ENCODE measurements around the gene MS4A5.
"Not testable (repeated sequence)": the region's sequence is repeated elsewhere in the genome, so short reads cannot be mapped to it uniquely, and the experiment has no call there.

The MS4A5 gene, protein sequence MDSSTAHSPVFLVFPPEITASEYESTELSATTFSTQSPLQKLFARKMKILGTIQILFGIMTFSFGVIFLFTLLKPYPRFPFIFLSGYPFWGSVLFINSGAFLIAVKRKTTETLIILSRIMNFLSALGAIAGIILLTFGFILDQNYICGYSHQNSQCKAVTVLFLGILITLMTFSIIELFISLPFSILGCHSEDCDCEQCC

GRCh38 chr11:60429272-60429671 lies at the start of gene MS4A5:
Gene MS4A5 (plus strand): TSS chr11:60429572. CDS start chr11:60429675, 103 bp downstream.
- no peak for DNase-seq

GRCh38 chr11:60389279-60389910 lies 40.0 kb upstream of the MS4A5 start:
- no peak for DNase-seq

GRCh38 chr11:60390419-60390818 lies 39.0 kb upstream of the MS4A5 start:
- DNase-seq: no peak

- no peak for DNase-seq
These were observed 37.0 kb upstream of the MS4A5 start for GRCh38 chr11:60392361-60392760.

DNA sequence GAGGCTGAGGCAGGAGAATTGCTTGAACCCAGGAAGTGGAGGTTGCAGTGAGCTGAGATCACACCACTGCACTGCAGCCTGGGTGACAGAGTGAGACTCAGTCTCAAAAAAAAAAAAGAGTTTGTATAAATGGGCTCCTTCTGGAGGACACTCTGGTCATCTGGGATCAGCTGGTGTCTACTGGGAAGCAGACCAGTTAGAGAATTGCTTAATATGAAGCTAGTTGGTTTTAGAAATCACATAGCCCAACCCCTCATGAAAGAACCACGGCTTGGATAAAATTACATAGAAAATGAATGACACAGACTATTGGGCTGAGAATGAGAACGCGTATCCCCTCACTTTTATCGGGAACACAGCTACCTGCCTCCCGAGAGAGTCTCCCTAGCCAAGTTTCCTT lies 36.4 kb upstream of the MS4A5 start:
- no peak for DNase-seq

GRCh38 chr11:60394666-60395380 lies 34.5 kb upstream of the MS4A5 start:
- no peak for DNase-seq

- no peak for DNase-seq
These were observed 33.0 kb upstream of the MS4A5 start, which contains the start of gene MS4A14 for GRCh38 chr11:60396382-60396781. Gene MS4A14 (plus strand): TSS chr11:60396459. CDS start chr11:60396579, 120 bp downstream.

DNA sequence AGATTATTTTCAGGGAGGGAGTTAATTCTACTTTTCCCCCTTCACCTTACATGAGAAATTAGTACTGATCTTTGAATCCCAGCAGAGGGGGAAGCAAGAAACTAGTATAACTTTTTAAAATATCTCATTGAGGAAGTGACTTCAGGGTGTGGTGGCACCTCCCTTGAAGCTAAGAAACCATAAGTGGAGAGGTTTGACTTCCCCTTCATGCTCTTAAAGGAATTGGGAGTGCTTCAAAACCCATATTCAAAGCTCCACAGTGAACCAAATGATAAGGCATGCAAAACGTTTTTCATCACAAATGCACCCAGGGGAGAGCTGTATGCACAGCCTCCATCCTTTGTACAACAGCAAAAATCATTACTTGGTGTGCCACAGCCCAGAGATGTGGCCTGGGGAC lies 32.6 kb upstream of the MS4A5 start:
- DNase-seq: no peak

DNA sequence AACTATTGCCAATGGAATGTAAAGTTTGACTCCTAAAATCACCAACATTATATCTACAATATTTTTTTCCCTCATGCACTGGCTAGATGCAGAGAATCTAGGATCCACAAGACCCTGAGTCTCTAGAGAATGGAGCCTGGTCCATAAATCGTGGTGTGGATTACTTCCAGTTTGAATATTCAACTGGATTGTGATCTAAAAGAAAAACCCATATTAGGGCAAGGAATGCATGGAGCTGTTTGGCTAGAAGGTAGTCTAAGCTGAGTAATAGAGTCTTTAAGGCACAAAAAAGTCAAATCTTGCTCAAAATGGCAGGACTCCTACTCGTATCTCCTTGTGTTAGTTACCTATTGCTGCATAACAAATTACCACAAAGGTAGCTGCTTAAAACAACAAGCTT lies 9.4 kb upstream of the MS4A5 start:
- DNase-seq: no peak

GRCh38 chr11:60422609-60423008 lies 6.8 kb upstream of the MS4A5 start:
- no peak for DNase-seq

DNA sequence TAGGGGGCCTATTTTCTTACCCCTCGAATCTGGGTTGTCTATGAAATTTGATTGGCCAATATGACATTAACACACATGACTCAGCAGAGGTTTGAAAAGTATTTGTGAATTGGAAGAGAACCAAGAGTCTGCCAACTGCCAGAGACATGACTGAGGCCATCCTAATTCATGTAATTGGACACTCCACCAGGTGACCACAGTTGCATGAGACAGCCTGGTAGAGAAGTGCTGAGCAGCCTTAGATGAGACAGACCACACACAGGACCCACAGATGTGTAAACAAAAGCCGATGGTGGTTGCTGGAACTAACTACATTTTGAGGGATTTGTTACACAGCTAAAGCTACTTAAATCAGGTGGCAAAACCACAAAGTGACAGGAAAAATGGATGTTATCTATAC lies 855 bp upstream of the MS4A5 start:
- no peak for DNase-seq

DNA sequence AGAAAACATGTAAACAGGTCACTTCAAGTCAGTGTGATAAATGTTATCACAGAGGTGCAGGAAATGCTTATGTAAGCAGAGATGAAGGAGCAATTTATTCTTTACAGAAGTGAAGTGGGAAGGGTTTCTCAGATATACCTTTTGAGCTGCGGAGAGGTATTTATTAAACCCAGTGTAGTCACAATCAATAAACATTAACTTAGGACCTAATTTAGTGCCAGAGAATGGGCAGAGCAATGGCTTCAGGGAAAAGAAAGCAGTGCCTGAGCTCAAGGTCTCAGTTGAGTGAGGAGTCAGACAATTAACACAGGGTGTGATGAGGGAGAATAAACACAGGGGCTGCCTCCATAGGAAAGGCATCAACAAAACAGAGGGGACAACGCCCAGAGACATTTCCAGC lies 1.9 kb downstream of the MS4A5 start:
- no peak for DNase-seq

GRCh38 chr11:60433401-60433800 lies 4.0 kb downstream of the MS4A5 start:
- no peak for DNase-seq

DNA sequence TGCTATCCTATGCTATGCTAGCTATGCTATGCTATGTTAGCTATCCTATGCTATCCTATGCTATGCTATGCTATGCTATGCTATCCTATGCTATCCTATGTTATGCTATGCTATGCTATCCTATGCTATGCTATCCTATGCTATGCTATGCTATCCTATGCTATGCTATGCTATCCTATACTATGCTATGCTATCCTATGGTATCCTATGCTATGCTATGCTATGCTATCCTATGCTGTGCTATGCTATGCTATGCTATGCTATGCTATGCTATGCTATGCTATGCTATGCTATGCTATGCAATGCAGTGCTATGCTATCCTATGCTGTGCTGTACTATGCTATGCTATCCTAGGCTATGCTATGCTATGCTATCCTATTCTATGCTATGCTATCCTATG lies 17.7 kb downstream of the MS4A5 start:
- DNase-seq: no peak

DNA sequence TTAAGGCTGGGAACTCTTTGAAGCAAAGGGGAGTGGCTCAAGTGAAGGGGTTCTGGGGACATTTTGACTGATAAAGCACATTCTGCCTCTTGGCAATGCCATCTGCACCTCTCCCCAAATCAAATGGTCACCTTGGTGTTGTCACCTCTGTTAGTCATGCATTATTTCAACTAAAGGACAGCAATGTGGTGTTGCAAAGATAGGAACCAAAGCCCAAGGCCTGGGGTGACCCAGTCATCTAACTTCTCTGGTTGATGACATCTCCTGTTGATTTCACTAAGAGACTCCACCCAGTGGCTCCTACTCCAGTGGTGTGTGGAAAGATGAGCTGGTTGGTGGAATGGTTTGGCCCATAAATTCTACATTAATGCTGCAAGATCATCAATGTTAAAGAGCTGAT lies 18.5 kb downstream of the MS4A5 start:
- DNase-seq: no peak

DNA sequence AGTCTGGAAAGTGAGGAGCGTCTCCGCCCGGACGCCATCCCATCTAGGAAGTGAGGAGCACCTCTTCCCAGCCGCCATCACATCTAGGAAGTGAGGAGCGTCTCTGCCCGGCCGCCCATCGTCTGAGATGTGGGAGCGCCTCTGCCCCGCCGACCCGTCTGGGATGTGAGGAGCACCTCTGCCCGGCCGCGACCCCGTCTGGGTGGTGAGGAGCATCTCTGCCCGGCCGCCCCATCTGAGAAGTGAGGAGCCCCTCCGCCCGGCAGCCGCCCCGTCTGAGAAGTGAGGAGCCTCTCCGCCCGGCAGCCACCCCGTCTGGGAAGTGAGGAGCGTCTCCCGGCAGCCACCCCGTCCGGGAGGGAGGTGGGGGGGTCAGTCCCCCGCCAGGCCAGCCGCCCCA lies 21.8 kb downstream of the MS4A5 start:
- not testable (repeated sequence) for DNase-seq

GRCh38 chr11:60454212-60454611 lies 24.8 kb downstream of the MS4A5 start:
- no peak for DNase-seq

- no peak for DNase-seq
These were observed 26.2 kb downstream of the MS4A5 start, which contains the start of gene MS4A1 for GRCh38 chr11:60455531-60456042. Gene MS4A1 (plus strand): TSS chr11:60455847. CDS start chr11:60462375, 6,528 bp downstream.

DNA sequence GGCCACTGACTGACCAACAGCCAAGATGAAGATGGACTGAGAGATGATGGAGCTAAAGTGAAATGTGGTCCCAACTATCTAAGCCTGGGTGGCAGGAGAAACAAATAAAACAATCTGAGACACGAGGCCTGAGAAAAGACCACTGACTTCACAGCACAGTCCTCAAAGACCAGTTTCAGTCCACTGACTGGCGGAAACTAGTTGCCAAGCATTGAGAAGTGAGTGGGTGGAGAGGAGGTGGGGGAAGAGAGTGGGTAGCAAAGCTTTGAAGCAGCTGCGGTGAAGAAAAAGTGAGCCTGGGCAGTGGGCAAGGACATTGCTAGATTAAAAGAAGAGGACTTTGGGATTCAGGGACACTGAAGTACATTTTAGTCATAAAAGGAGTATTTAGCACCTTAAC lies 28.2 kb downstream of the MS4A5 start:
- no peak for DNase-seq

- DNase-seq: no peak
These were observed 30.0 kb downstream of the MS4A5 start for GRCh38 chr11:60459345-60459744.

- DNase-seq: no peak
These were observed 39.5 kb downstream of the MS4A5 start for GRCh38 chr11:60468829-60469228.

GRCh38 chr11:60469723-60470122 lies 40.4 kb downstream of the MS4A5 start:
- no peak for DNase-seq

GRCh38 chr11:60477035-60477445 lies 47.7 kb downstream of the MS4A5 start:
- DNase-seq: no peak

DNA sequence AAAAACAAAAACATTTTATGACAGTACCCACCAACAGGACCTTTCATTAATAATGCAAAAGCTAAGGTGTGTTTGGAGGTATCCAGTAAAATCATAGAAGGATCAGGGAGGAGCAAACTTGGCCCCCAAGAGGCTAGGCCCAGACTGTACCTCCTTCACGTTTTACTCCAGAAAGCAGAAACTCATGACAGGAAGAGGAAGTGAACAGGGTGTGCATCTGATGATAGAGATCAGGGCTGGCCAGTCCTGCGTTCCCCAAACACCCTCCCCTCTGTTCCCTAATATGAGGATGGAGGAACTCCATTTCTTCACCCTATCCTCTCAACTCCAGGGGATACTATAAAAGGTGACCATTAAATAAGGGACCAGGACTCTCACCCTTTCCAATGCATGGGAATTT lies 53.0 kb downstream of the MS4A5 start:
- DNase-seq: no peak
